ENCODE measurements around the gene CACNB3.

- TF ChIP-seq CTCF (IDR thresholded peaks at IDR 0.05; ENCODE audit: insufficient read depth, low read depth, low read length) = no peak
- TF ChIP-seq EZH2 (IDR thresholded peaks at IDR 0.05; ENCODE audit: insufficient read depth, low read length) = no peak
Observed at GRCh38 chr12:48828841-48829575, 10.7 kb downstream of the CACNB3 start.

All from astrocyte (in vitro differentiated cells and primary cell).